Esophagus muscularis mucosa (tissue), 4 donors: ENCODE data around the gene AGFG2.

Experiments
- EP300 ChIP-seq: sonication (generic); formaldehyde crosslinking; IDR thresholded peaks from one replicate; pipeline ENCODE4 v1.6.1; 2017; ENCODE audit warnings: antibody characterized with exemption
- POLR2A ChIP-seq: fragments of 450-650 bp; IDR thresholded peaks from one replicate; pipeline ENCODE4 v1.6.1; 2017; ENCODE audit warnings: antibody characterized with exemption, moderate library complexity, mild to moderate bottlenecking, low read depth
- POLR2AphosphoS5 ChIP-seq, 2 donors: sonication (generic); formaldehyde crosslinking; IDR thresholded peaks; one replicate each; pipeline ENCODE4 v1.6.1; 2017; ENCODE audit warnings: antibody characterized with exemption in 2 of 2
- TF ChIP-seq, protein P1 (sequence below), 3 experiments: fragments of 200-600 bp in 2 of 3; fragments of 450-650 bp in 1 of 3; sonication (generic) in 2 of 3; IDR thresholded peaks; one replicate each; pipeline ENCODE4 v1.5.1; 2017 to 2019; ENCODE audit warnings: antibody characterized with exemption in 3 of 3, mild to moderate bottlenecking in 2 of 3, moderate library complexity in 1 of 3

DNA sequence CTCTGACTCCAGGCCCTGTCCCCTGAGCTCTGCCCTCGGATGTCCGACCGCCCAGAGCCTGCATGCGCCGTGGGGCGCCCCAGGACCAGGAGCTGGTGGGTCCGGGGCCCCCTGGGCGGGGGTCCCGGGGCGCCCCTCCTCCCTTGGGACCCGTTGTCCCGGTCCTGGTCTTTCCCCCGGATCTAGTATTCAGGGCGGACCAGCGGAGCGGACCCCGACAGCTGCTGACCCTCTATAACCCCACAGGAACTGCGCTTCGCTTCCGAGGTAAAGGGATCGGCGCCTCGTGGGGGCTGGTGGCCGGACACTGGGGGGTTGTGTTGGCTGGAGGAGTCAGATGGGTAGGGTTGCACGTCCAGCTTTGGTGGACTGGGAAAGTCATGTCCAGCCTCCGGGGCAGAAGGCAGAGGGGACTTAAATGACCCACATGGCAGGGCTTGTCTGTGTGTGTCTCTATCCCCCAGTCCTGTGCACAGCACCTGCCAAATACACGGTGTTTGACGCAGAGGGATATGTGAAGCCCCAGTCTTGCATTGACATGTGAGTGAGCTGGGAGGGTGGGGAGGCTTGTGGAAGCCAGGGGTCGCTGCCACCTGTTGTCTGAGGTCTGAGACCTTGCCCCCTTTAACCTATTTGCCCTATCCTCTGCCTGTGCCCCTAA, 73.9 kb downstream of the AGFG2 start:
- TF ChIP-seq POLR2A = no peak
- TF ChIP-seq, protein P1, sequence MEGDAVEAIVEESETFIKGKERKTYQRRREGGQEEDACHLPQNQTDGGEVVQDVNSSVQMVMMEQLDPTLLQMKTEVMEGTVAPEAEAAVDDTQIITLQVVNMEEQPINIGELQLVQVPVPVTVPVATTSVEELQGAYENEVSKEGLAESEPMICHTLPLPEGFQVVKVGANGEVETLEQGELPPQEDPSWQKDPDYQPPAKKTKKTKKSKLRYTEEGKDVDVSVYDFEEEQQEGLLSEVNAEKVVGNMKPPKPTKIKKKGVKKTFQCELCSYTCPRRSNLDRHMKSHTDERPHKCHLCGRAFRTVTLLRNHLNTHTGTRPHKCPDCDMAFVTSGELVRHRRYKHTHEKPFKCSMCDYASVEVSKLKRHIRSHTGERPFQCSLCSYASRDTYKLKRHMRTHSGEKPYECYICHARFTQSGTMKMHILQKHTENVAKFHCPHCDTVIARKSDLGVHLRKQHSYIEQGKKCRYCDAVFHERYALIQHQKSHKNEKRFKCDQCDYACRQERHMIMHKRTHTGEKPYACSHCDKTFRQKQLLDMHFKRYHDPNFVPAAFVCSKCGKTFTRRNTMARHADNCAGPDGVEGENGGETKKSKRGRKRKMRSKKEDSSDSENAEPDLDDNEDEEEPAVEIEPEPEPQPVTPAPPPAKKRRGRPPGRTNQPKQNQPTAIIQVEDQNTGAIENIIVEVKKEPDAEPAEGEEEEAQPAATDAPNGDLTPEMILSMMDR (IDR thresholded peaks at IDR 0.05) = no peak
- no peak for TF ChIP-seq EP300
- TF ChIP-seq POLR2AphosphoS5 (IDR thresholded peaks at IDR 0.05) = no peak
